Epithelial cell of proximal tubule (primary cell): ENCODE data around the gene RNF225. TPM values are rescaled to one million over a fixed set of nuclear protein-coding genes. Genes with fewer than 3 reads are reported as not detected.

Experiments used
- DNase-seq: peaks from one replicate; pipeline ENCODE4 v3.0.0-alpha.2; 2011; ENCODE audit warnings: low read depth
- H3K4me3 ChIP-seq: 2 replicates; pipeline ENCODE4 v1.5.1; 2011; ENCODE audit warnings: low read depth, mild to moderate bottlenecking, low read length
- total RNA-seq: library from RNA; depleted of rRNA; stranded (reverse); fragments of >200 nt; gene quantifications from 2 replicates; pipeline ENCODE4 v1.2.3, GENCODE V29; 2015
- TF ChIP-seq, protein P1 (sequence below): conservative IDR thresholded peaks from 2 replicates; pipeline ENCODE4 v1.5.1; 2012; ENCODE audit warnings: low read depth, mild to moderate bottlenecking, low read length

RNF225 gene
- total RNA-seq, 1 donor from 2014 or later = not detected

DNA sequence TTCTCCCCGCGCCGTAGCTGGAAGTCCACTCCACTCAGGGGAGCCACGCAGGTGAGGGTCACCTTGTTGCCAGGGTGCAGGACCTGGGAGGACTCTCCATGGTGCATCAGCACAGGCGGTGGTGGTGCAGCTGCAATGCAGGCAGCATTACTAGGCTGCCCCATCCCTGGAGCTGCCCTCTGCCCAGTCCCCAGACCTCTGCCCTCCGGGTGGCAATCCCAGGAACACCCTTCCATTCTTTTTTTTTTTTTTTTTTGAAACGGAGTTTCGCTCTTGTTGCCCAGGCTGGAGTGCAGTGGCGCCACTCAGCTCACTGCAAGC lies 43.9 kb upstream of the RNF225 start:
- no peak overlapping the region for H3K4me3 ChIP-seq
- TF ChIP-seq, protein P1, sequence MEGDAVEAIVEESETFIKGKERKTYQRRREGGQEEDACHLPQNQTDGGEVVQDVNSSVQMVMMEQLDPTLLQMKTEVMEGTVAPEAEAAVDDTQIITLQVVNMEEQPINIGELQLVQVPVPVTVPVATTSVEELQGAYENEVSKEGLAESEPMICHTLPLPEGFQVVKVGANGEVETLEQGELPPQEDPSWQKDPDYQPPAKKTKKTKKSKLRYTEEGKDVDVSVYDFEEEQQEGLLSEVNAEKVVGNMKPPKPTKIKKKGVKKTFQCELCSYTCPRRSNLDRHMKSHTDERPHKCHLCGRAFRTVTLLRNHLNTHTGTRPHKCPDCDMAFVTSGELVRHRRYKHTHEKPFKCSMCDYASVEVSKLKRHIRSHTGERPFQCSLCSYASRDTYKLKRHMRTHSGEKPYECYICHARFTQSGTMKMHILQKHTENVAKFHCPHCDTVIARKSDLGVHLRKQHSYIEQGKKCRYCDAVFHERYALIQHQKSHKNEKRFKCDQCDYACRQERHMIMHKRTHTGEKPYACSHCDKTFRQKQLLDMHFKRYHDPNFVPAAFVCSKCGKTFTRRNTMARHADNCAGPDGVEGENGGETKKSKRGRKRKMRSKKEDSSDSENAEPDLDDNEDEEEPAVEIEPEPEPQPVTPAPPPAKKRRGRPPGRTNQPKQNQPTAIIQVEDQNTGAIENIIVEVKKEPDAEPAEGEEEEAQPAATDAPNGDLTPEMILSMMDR = no peak
- no peak for DNase-seq

DNA sequence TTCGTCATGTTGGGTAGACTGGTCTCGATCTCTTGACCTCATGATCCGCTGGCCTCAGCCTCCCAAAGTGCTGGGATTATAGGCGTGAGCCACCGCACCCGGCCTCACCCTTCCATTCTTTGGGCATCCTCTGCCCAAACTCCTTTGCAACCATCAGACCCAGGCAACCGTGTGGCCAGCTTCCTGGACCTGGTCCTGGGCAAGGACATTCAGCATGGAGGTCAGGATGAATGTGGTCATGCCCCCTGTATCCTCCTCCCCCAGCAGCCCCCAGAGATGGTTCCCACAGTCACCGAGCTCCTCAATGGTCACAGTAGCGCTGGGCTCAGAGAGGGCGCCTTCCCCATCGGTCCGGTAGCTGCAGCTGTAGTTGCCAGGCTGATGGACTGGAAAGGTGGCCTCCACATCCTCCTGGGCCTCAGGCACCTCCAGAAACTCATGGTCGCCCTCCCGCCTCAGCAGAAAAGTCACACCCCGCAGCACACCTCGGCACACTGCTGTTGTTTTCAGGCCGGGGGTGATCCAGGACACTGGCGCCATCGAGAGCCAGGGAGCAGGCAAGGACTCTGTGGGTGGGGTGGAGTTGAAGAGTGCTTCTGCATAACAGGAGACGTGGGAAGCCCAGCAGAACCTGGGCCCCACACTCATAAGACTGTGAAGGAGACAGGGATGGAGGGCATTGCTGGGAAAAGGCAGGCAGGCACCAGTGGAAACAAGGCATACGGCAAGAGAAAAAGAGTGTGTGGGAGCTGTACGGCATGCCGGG lies 43.3 kb upstream of the RNF225 start:
- TF ChIP-seq, protein P1 = no peak

DNA sequence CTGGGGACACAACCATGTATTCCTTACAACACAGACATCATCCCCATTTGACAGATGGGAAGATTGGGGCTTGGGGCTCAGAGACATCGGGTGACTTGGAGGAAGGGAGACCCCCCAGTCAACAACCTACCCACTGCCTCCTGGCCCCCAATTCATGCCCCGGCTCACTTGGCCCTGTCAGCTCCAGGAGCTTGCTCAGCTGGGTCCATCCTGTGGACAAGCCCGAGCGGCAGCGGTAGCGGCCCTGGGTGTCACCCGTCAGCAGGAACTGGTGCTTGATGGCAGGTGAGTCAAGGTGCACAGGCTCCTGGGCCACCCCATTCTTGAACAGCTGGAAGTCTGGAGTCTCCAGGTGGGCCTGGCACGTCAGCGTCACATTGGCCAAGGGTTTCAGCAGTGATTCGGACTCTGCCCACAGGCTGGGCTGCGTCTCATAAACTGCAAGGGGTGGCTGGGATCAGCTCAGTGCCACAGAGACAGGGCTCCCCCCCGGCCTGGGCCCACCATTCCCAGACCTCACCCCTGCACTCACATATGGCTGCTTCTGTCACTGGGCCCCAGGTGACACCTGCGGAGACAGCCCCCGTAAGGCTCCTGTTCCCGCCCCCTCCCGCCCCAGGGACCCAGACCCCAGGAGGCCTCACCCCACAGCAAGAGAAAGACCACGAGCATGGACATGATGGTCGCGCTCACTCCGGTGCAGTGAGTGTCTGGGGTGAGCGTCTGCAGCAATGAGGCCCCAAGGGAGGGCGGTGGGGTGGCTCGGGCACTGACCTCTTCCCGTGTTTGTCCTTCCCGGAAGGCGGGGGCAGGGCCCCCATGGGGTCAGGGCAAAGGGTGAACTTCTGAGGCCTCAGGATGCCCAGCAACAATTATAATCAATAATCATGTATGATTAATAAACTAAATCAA lies 42.4 kb upstream of the RNF225 start, which contains the start of gene A1BG:
TSS of gene A1BG (minus strand) at position 733 of the 912 bp plus-strand sequence. CDS start at position 678, 55 bp downstream.
- no peak within 1 kb of the TSS for H3K4me3 ChIP-seq
- TF ChIP-seq, protein P1 = no peak
- no peak for DNase-seq

More for the DNA sequence above, 43.3 kb upstream of the RNF225 start:
- H3K4me3 ChIP-seq = no peak overlapping the region
- DNase-seq = no peak

DNA sequence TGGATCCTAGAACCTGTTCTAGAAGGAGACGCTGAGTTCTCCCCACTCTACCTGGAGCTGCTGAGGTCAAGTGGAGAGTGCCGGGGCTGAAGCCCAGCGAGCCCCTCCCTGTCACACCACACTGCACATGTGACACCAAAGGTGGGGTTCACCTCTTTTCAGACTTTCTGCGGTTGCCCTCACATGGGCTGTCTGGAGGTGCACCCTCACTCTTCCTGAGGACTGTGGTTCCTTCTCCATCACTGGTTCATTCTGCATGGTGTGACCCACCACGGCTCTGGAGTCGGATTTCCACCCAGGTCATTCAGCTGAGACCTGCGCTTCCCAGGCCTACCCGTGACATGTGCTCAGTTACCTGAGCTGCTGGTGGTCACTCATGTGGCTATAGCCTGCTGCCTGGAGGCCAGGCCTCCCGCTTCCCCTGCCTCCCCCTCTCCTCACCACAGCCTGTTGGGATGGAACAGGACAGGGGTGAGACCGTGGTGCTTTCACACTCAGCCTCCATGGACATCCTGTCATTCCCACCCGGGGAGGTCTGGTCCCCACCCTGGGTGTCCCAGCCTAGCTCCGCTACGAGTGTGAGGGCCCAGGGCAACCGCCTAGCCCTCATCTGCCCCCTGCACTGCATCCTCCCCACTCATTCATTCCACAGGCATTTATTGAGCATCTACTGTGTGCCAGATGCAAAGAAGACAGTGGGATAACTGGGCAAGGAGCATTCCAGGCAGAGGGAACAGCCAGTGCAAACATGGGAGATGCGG lies 41.6 kb upstream of the RNF225 start:
- TF ChIP-seq, protein P1 = no peak
- H3K4me3 ChIP-seq = no peak overlapping the region
- DNase-seq = no peak

DNA sequence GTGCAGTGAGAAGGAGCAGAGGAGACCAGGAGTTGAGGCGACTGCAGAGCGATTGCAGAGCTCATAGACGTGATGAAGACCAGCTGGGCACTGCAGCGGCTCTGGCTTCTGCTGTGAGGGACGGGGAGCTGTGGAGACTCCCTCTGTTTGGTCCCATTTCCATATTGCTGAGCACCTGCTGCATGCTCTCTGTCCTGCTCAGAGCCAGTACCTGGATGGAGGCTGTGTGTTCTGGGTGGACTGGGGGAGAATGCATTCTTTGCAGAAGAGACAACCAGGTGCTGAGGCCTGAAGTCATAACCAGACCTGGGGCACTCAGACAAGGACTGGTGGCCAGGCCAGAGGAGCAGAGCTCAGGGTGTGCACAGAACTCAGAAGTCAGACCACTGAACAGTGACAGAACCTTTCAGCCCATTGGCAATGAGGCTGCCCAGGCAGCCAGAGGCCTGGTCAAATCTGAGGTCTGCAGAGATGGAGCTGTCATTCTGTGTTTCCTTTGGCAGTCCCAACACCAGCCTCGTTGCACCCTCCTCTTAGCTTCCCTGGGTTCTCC lies 40.9 kb upstream of the RNF225 start:
- no peak for DNase-seq
- TF ChIP-seq, protein P1 = no peak
- no peak overlapping the region for H3K4me3 ChIP-seq

DNA sequence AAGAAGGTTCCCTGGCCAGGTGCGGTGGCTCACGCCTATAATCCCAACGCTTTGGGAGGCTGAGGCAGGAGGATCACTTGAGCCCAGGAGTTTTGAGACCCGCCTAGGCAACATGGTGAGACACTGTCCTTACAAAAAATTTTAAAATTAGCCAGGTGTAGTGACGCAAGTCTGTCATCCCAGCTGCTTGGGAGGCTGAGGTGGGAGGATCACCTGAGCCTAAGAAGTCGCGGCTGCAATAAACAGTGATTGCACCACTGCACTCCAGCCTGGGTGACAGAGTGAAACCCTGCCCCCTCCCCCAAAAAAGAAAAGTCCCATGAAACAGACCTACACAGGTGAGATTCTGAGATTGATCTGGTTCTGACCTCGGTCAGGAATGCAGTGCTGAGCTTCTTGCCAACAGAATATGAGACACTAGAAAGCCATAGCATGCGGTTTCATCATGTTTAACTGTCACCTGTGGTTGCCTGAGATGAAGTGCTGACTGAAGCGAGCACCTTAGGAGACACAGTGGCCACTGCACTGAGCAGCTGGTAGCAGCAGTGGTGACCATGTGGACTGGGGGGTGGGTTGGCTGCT lies 40.1 kb upstream of the RNF225 start:
- TF ChIP-seq, protein P1 = no peak
- DNase-seq = no peak
- no peak overlapping the region for H3K4me3 ChIP-seq
